ENCODE results near the gene HABP4. TPM values are rescaled to one million over a fixed set of nuclear protein-coding genes. Genes with fewer than 3 reads are reported as not detected.

The HABP4 gene
- total and polyA plus RNA-seq, 10 of the 15 experiments (the other 5 are each of a cell fraction or from before 2014, with no cell fraction given): 1.6 to 15.4 (median 11.6) TPM

DNA sequence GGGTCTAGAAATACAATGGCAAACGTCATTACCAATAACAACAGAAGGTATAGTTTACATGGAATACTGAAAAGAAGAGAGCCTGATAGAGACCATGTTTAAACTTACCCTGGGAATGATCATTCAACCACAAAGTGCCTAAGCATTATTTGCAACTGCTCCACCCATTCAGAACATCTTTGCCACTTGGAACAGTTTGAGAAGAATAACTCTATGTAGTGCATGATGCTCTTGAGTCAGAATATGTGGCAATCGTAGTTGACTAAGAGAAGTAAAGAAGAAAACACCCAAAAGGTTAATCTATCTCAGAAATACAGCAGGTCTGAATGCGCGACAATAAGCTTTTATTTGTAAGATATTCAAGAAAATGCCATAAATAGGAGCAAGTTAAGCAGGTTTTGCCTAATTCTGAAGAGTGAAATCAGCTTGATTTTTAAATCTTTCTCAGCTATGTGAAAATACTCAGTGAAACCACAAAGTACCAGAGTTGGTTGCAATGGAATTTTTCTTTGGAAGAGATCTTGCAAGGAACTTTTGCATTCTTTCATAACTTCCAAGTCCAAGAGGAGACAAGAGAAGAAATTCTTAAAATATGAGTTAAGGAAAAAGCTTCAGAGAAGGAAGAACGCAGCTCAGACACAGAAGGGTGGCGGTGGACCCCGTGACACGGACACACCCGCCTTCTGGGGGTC lies 64.3 kb downstream of the HABP4 start (continued):
- TF ChIP-seq, protein P1, sequence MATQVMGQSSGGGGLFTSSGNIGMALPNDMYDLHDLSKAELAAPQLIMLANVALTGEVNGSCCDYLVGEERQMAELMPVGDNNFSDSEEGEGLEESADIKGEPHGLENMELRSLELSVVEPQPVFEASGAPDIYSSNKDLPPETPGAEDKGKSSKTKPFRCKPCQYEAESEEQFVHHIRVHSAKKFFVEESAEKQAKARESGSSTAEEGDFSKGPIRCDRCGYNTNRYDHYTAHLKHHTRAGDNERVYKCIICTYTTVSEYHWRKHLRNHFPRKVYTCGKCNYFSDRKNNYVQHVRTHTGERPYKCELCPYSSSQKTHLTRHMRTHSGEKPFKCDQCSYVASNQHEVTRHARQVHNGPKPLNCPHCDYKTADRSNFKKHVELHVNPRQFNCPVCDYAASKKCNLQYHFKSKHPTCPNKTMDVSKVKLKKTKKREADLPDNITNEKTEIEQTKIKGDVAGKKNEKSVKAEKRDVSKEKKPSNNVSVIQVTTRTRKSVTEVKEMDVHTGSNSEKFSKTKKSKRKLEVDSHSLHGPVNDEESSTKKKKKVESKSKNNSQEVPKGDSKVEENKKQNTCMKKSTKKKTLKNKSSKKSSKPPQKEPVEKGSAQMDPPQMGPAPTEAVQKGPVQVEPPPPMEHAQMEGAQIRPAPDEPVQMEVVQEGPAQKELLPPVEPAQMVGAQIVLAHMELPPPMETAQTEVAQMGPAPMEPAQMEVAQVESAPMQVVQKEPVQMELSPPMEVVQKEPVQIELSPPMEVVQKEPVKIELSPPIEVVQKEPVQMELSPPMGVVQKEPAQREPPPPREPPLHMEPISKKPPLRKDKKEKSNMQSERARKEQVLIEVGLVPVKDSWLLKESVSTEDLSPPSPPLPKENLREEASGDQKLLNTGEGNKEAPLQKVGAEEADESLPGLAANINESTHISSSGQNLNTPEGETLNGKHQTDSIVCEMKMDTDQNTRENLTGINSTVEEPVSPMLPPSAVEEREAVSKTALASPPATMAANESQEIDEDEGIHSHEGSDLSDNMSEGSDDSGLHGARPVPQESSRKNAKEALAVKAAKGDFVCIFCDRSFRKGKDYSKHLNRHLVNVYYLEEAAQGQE (IDR thresholded peaks at IDR 0.05; ENCODE audit: low read depth, low read length): no peak
- TF ChIP-seq CREM (IDR thresholded peaks at IDR 0.05; ENCODE audit: low read depth): no peak
- TF ChIP-seq STAT3 (IDR thresholded peaks at IDR 0.05; ENCODE audit: low read depth, low read length): no peak
- TF ChIP-seq CBX5 (IDR thresholded peaks at IDR 0.05; ENCODE audit: low read depth): no peak
- no peak for TF ChIP-seq CHD2 (IDR thresholded peaks at IDR 0.05; ENCODE audit: borderline replicate concordance, low read depth, low read length)

DNA sequence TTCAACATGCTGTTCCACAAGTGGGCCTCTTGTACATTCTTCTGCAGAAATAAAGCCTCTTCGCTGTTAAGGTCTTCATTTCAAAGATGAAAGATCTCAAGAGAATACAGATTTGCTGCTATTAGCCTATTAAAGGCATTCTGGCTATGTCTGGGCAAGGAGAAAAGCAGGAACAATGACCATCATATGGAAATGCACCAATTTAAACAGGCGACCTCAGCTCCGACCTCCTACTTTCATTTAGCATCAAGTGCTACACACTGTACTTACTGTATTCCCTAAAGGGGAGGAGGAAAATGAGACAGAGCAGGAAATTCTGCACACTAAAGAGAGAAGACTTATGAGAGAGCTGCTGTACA lies 64.8 kb downstream of the HABP4 start:
- ChIA-PET RAD21 (ENCODE audit: unreplicated experiment) (no interaction called here), POLR2A (no interaction called here), SMC1A (ENCODE audit: uncharacterized antibody, unreplicated experiment) (no interaction called here), CTCF (interaction anchor here (0.6 to 1.4 kb wide), 3 partner anchors 8 to 1249 kb away, joined by 3 to 4 read pairs (median 3); no protein-coding TSS in a partner anchor)
- H3K36me3 ChIP-seq (ENCODE audit: control insufficient read depth in 2 of 2, insufficient read depth in 2 of 2, low read length in 1 of 2): no peaks in the 10 kb centered on the region
- H3K4me3 ChIP-seq: no peak overlapping the region
- WGBS (ENCODE audit: insufficient coverage, insufficient replicate concordance, low lambda C conversion rate, missing lambda C conversion rate): 10% methylated on average over 3 of the region's 3 CpGs
- H2AFZ ChIP-seq (ENCODE audit: control insufficient read depth, low read depth, low read length): no peak overlapping the region
- H3K27me3 ChIP-seq (replicated peaks in 1 of 2; ENCODE audit: control insufficient read depth in 2 of 2, insufficient read depth in 2 of 2, low read length in 1 of 2): no peaks in the 10 kb centered on the region; a peak in 1 of 4 replicates
- no peaks in the 10 kb centered on the region for H3K9me3 ChIP-seq (replicated peaks; ENCODE audit: control insufficient read depth, insufficient read depth, low read length)
- no peaks in the 10 kb centered on the region for H4K20me1 ChIP-seq (ENCODE audit: control insufficient read depth, insufficient read depth)
- intact Hi-C loops (cut with micrococcal nuclease; ENCODE audit: unreplicated experiment): no loop called here
- H3K4me2 ChIP-seq (ENCODE audit: control insufficient read depth, insufficient read depth): no peak overlapping the region
- no peaks in the 10 kb centered on the region for H3K4me1 ChIP-seq (ENCODE audit: control insufficient read depth, insufficient read depth, low read length)
- TF ChIP-seq MXI1 (IDR thresholded peaks at IDR 0.05; ENCODE audit: low read depth, low read length) (no peak), JUND (IDR thresholded peaks at IDR 0.05; ENCODE audit: low read depth, low read length) (no peak), NR2C2 (IDR thresholded peaks at IDR 0.05; ENCODE audit: borderline replicate concordance, control insufficient read depth, insufficient read length, low read depth) (no peak), BRCA1 (IDR thresholded peaks at IDR 0.05; ENCODE audit: low read depth, low read length) (no peak), PML (IDR thresholded peaks at IDR 0.05; ENCODE audit: low read length) (no peak)
- H3K27ac ChIP-seq (ENCODE audit: control insufficient read depth, insufficient read depth): no peak overlapping the region
- ATAC-seq (no peak), FAIRE-seq (no peak), DNase-seq (ENCODE audit: low read depth, low spot score) (no peak)
- no peak overlapping the region for H3K9ac ChIP-seq (ENCODE audit: control insufficient read depth, insufficient read depth, low read length)
- no TSS peak for BruUV-seq (replicated peaks)
- H3K79me2 ChIP-seq (ENCODE audit: control insufficient read depth, insufficient read depth, low read length): no peaks in the 10 kb centered on the region
- in situ Hi-C loops (cut with MboI): no loop called here

All from GM12878 (cell line).